Measurements from ENCODE around the gene MICAL1.
A peak's percentile ranks its signal among the peaks of the same experiment; 100 is the strongest.

The MICAL1 gene

GRCh38 chr6:109420751-109421150 lies 34.8 kb downstream of the MICAL1 start:
- ChIA-PET CTCF (no interaction called here), POLR2A (ENCODE audit: low non-redundant PET) (interaction anchor here (0.5 kb wide), 1 partner anchor 11 kb away, joined by 3 read pairs; no protein-coding TSS in a partner anchor)
- TF ChIP-seq CTCF (conservative IDR thresholded peaks at IDR 0.05; ENCODE audit: low read depth): no peak
- peak; percentile 29 for DNase-seq (ENCODE audit: low spot score)
- no peak overlapping the region for H3K27ac ChIP-seq

GRCh38 chr6:109417646-109418045 lies 37.9 kb downstream of the MICAL1 start:
- TF ChIP-seq CTCF (conservative IDR thresholded peaks at IDR 0.05; ENCODE audit: low read depth): no peak
- POLR2A ChIA-PET (ENCODE audit: low non-redundant PET): no interaction called here
- CTCF ChIA-PET: interaction anchor here (0.7 kb wide), 1 partner anchor 379 kb away, joined by 3 read pairs; no protein-coding TSS in a partner anchor
- H3K27ac ChIP-seq: no peak overlapping the region
- DNase-seq (ENCODE audit: low spot score): no peak

- ChIA-PET CTCF (interaction anchor here (0.7 kb wide), 1 partner anchor 187 kb away, joined by 3 read pairs; no protein-coding TSS in a partner anchor), POLR2A (ENCODE audit: low non-redundant PET) (no interaction called here)
- no peak for TF ChIP-seq CTCF (conservative IDR thresholded peaks at IDR 0.05; ENCODE audit: low read depth)
- peak; percentile 35 for DNase-seq (ENCODE audit: low spot score)
- H3K27ac ChIP-seq: no peak overlapping the region
Measured at GRCh38 chr6:109411034-109411433, 44.5 kb downstream of the MICAL1 start.

- no peak for DNase-seq (ENCODE audit: low spot score)
- no peak for TF ChIP-seq CTCF (conservative IDR thresholded peaks at IDR 0.05; ENCODE audit: low read depth)
- POLR2A ChIA-PET (ENCODE audit: low non-redundant PET): no interaction called here
- no peak overlapping the region for H3K27ac ChIP-seq
- CTCF ChIA-PET: interaction anchor here (0.7 kb wide), 2 partner anchors 196 to 1756 kb away, joined by 3 read pairs; no protein-coding TSS in a partner anchor
Measured at GRCh38 chr6:109406196-109406595, 49.4 kb downstream of the MICAL1 start.

- no peak for DNase-seq (ENCODE audit: low spot score)
- ChIA-PET POLR2A (ENCODE audit: low non-redundant PET) (no interaction called here), CTCF (interaction anchor here (0.6 to 0.8 kb wide), 4 partner anchors 12 to 856 kb away, joined by 3 to 6 read pairs (median 3); no protein-coding TSS in a partner anchor)
- no peak for TF ChIP-seq CTCF (conservative IDR thresholded peaks at IDR 0.05; ENCODE audit: low read depth)
- H3K27ac ChIP-seq: no peak overlapping the region
Measured at GRCh38 chr6:109397020-109397419, 58.6 kb downstream of the MICAL1 start.

- TF ChIP-seq CTCF (conservative IDR thresholded peaks at IDR 0.05; ENCODE audit: low read depth): no peak
- no peak for DNase-seq (ENCODE audit: low spot score)
- CTCF ChIA-PET: interaction anchor here (0.6 to 1.2 kb wide), 4 partner anchors 11 to 855 kb away, joined by 3 to 6 read pairs (median 4); partner anchors contain the start of gene CD164
- H3K27ac ChIP-seq: no peak overlapping the region
- POLR2A ChIA-PET (ENCODE audit: low non-redundant PET): no interaction called here
Measured at GRCh38 chr6:109396046-109396718, 59.4 kb downstream of the MICAL1 start.

All from RWPE1 (cell line).